CD14-positive monocyte (primary cell): Measurements from ENCODE around the gene INPP4B. TPM values are rescaled to one million over a fixed set of nuclear protein-coding genes. Genes with fewer than 3 reads are reported as not detected.

ENCODE experiments used
- DNase-seq, 3 donors: peaks; one replicate each; pipeline ENCODE4 v3.0.0-alpha.2; 2011 to 2022
- H2AFZ ChIP-seq: 2 replicates; pipeline ENCODE4 v1.6.0; 2012; ENCODE audit warnings: mild to moderate bottlenecking, low read depth, low read length, inconsistent platforms; ENCODE audit not compliant: insufficient read depth, poor library complexity, severe bottlenecking
- H3K27ac ChIP-seq, 2 donors: 1 replicate in 1 of 2; 2 replicates in 1 of 2; pipeline ENCODE4 v1.5.1; 2012 to 2013; ENCODE audit warnings: low read length in 2 of 2, control low read depth in 1 of 2, inconsistent platforms in 1 of 2, low read depth in 1 of 2, mild to moderate bottlenecking in 1 of 2
- H3K27me3 ChIP-seq, 2 donors: one replicate each; pipeline versions ENCODE4 v1.6.0 to v1.6.1; 2011 to 2013; ENCODE audit warnings: low read length in 2 of 2; ENCODE audit not compliant: control insufficient read depth in 2 of 2, insufficient read depth in 2 of 2
- H3K36me3 ChIP-seq, 2 donors: replicated peaks in 1 of 2; 1 replicate in 1 of 2; 2 replicates in 1 of 2; pipeline versions ENCODE4 v1.5.1 to v1.6.1; 2012 to 2013; ENCODE audit warnings: low read length in 2 of 2, control low read depth in 1 of 2, inconsistent platforms in 1 of 2, mild to moderate bottlenecking in 1 of 2; ENCODE audit not compliant: insufficient read depth in 2 of 2, control insufficient read depth in 1 of 2
- H3K4me1 ChIP-seq, 2 donors: 1 replicate in 1 of 2; 2 replicates in 1 of 2; pipeline versions ENCODE4 v1.5.1 to v1.6.1; 2012 to 2013; ENCODE audit warnings: low read length in 2 of 2, control low read depth in 1 of 2, inconsistent platforms in 1 of 2, mild to moderate bottlenecking in 1 of 2, moderate library complexity in 1 of 2; ENCODE audit not compliant: insufficient read depth in 2 of 2, control insufficient read depth in 1 of 2
- H3K4me2 ChIP-seq: replicated peaks from 2 replicates; pipeline ENCODE3; 2012; ENCODE audit warnings: low read length, moderate library complexity, mild to moderate bottlenecking; ENCODE audit not compliant: poor library complexity, severe bottlenecking; ENCODE audit errors: extremely low read depth
- H3K4me3 ChIP-seq, 3 experiments: fragments of 200-600 bp in 1 of 3; sonication (generic) in 1 of 3; replicated peaks in 1 of 3; 1 replicate in 2 of 3; 2 replicates in 1 of 3; pipeline ENCODE4 v1.5.1; 2011 to 2013; ENCODE audit warnings: low read length in 3 of 3, mild to moderate bottlenecking in 3 of 3, control low read depth in 2 of 3, low read depth in 2 of 3, inconsistent platforms in 1 of 3, moderate library complexity in 1 of 3
- H3K79me2 ChIP-seq: 2 replicates; pipeline ENCODE4 v1.6.0; 2012; ENCODE audit warnings: mild to moderate bottlenecking, control low read depth, inconsistent platforms, low read length, moderate library complexity; ENCODE audit not compliant: insufficient read depth
- H3K9ac ChIP-seq: 2 replicates; pipeline ENCODE4 v1.6.0; 2017; ENCODE audit warnings: low read length, mild to moderate bottlenecking; ENCODE audit not compliant: insufficient read depth, poor library complexity, severe bottlenecking
- H3K9me3 ChIP-seq, 2 donors: replicated peaks in 1 of 2; 1 replicate in 1 of 2; 2 replicates in 1 of 2; pipeline versions ENCODE4 v1.5.1 to v1.6.1; 2012 to 2013; ENCODE audit warnings: low read length in 2 of 2, control low read depth in 1 of 2; ENCODE audit not compliant: control insufficient read depth in 1 of 2, insufficient read depth in 1 of 2
- H4K20me1 ChIP-seq: 2 replicates; pipeline ENCODE4 v1.6.0; 2012; ENCODE audit warnings: mild to moderate bottlenecking, low read length, control low read depth, moderate library complexity; ENCODE audit not compliant: insufficient read depth
- H3K27ac Mint-ChIP-seq, 7 donors: one replicate each; pipeline ENCODE4 v1.8.0; 2020; ENCODE audit warnings: mild to moderate bottlenecking in 7 of 7, mixed read lengths in 7 of 7, moderate library complexity in 6 of 7, inconsistent platforms in 2 of 7
- H3K27me3 Mint-ChIP-seq, 3 donors: one replicate each; pipeline ENCODE4 v1.8.0; 2021 to 2022; ENCODE audit warnings: low read depth in 3 of 3, mild to moderate bottlenecking in 3 of 3, mixed read lengths in 3 of 3, moderate library complexity in 3 of 3, inconsistent platforms in 1 of 3
- H3K36me3 Mint-ChIP-seq, 2 donors: one replicate each; pipeline ENCODE4 v1.8.0; 2020; ENCODE audit warnings: mixed read lengths in 2 of 2, inconsistent platforms in 1 of 2, mild to moderate bottlenecking in 1 of 2
- H3K4me1 Mint-ChIP-seq: one replicate; pipeline ENCODE4 v1.8.0; 2020; ENCODE audit warnings: mild to moderate bottlenecking, mixed read lengths
- H3K4me3 Mint-ChIP-seq, 2 donors: one replicate each; pipeline ENCODE4 v1.8.0; 2020; ENCODE audit warnings: mild to moderate bottlenecking in 2 of 2, mixed read lengths in 2 of 2, moderate library complexity in 1 of 2
- H3K9me3 Mint-ChIP-seq, 7 donors: one replicate each; pipeline ENCODE4 v1.8.0; 2020 to 2022; ENCODE audit warnings: mixed read lengths in 7 of 7, mild to moderate bottlenecking in 6 of 7, moderate library complexity in 6 of 7, inconsistent platforms in 2 of 7
- CTCF ChIP-seq: fragments of 200-600 bp; IDR thresholded peaks from one replicate; pipeline ENCODE4 v1.8.0; 2022; ENCODE audit warnings: antibody characterized with exemption, mild to moderate bottlenecking
- WGBS: methylation state at CpG from one replicate; pipeline ENCODE4 v1.1.5; 2013; ENCODE audit warnings: missing lambda C conversion rate; ENCODE audit not compliant: insufficient coverage; 5-methylcytosine and 5-hydroxymethylcytosine counted together
- intact Hi-C, 2 donors: fragments of 100-400 bp; cut with micrococcal nuclease; formaldehyde crosslinking; loops; one replicate each; pipeline versions ENCODE4 v1.15.0 to v1.15.1; 2023
- polyA plus RNA-seq, 3 donors: library from polyadenylated mRNA; depleted of rRNA in 1 of 3; unstranded in 2 of 3; stranded (reverse) in 1 of 3; fragments of 300-500 nt in 2 of 3; fragments of >200 nt in 1 of 3; fragmentation: Illumina TruSeq in 2 of 3; gene quantifications; 1 replicate in 2 of 3; 2 replicates in 1 of 3; pipeline ENCODE4 v1.2.3, GENCODE V29; 2012 to 2021

The INPP4B gene
- polyA plus RNA-seq, 3 donors = 0.13 to 0.38 (median 0.22) TPM

DNA sequence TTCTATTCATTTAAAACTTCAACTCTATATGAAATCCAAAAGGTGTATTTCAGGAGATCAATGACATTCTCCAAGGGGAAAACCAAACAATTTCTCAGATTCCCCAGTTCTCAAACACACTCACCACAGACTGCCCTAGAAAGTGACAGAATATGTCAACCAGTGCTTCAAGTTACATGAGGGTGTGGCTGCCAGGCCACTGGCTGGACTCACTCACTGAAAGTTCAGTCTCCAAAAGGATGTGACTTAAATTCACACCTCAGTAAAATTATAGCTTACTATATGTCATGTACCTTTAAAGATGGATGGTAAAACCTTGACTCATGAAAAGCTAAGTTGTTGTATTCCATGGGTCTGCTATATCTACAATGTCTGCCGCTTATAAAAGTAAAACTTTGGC, 7.3 kb downstream of the INPP4B start:
- Histone ChIP-seq H3K4me3 (no peak overlapping the region), H3K27me3 (no peaks in the 10 kb centered on the region), H3K9ac (no peak overlapping the region), H3K4me2 (no peak overlapping the region), H2AFZ (no peak overlapping the region), H3K9me3 (no peaks in the 10 kb centered on the region), H3K27ac (no peak overlapping the region), H3K36me3 (no peaks in the 10 kb centered on the region), H3K4me1 (no peaks in the 10 kb centered on the region), H4K20me1 (no peaks in the 10 kb centered on the region), H3K79me2 (no peaks in the 10 kb centered on the region)
- Mint-ChIP-seq H3K27ac (no peak overlapping the region), H3K4me3 (no peak overlapping the region), H3K27me3 (peaks cover 0 to 3% (median 0%) of the 10 kb centered on the region in 3 donors), H3K36me3 (no peaks in the 10 kb centered on the region), H3K4me1 (no peaks in the 10 kb centered on the region), H3K9me3 (no peaks in the 10 kb centered on the region)
- DNase-seq = no peak
- no peak for TF ChIP-seq CTCF
- intact Hi-C loops = no loop called here
- WGBS = 100% methylated on average over 1 of the region's 1 CpG

GRCh38 chr4:142832022-142832421, 14.1 kb downstream of the INPP4B start:
- Histone ChIP-seq H3K9ac (no peak overlapping the region), H3K36me3 (no peaks in the 10 kb centered on the region), H4K20me1 (no peaks in the 10 kb centered on the region), H2AFZ (no peak overlapping the region), H3K4me1 (no peaks in the 10 kb centered on the region), H3K9me3 (no peaks in the 10 kb centered on the region), H3K4me3 (no peak overlapping the region), H3K27ac (no peak overlapping the region), H3K4me2 (no peak overlapping the region), H3K79me2 (no peaks in the 10 kb centered on the region), H3K27me3 (no peaks in the 10 kb centered on the region)
- DNase-seq = no peak
- no peak overlapping the region for H3K27ac Mint-ChIP-seq
- WGBS = 10% methylated on average over 2 of the region's 5 CpGs
- intact Hi-C loops = no loop called here
- H3K4me1 Mint-ChIP-seq = no peaks in the 10 kb centered on the region
- no peak for TF ChIP-seq CTCF
- H3K27me3 Mint-ChIP-seq = peaks cover 1 to 10% (median 2%) of the 10 kb centered on the region in 3 donors
- no peaks in the 10 kb centered on the region for H3K9me3 Mint-ChIP-seq
- no peak overlapping the region for H3K4me3 Mint-ChIP-seq
- no peaks in the 10 kb centered on the region for H3K36me3 Mint-ChIP-seq
